Stomach (tissue), 9 donors: ENCODE measurements around the gene CSMD2. TPM values are rescaled to one million over a fixed set of nuclear protein-coding genes. Genes with fewer than 3 reads are reported as not detected.

Experiments
- DNase-seq, 2 donors: peaks; one replicate each; pipeline versions ENCODE4 v3.0.0 to v3.0.0-alpha.2; 2013 to 2019
- H3K27ac ChIP-seq, 5 donors: fragments of 200-600 bp in 4 of 5; sonication (generic) in 4 of 5; one replicate each; pipeline ENCODE4 v1.5.1; 2013 to 2019; ENCODE audit warnings: mild to moderate bottlenecking in 1 of 5, moderate library complexity in 1 of 5
- H3K27me3 ChIP-seq, 3 donors: fragments of 200-600 bp; sonication (generic); one replicate each; pipeline ENCODE4 v1.5.1; 2017 to 2019; ENCODE audit warnings: mixed run types in 1 of 3
- H3K36me3 ChIP-seq, 4 donors: fragments of 200-600 bp; sonication (generic); 1 replicate in 3 of 4; 2 replicates in 1 of 4; pipeline ENCODE4 v1.5.1; 2016 to 2019
- H3K4me1 ChIP-seq, 4 donors: fragments of 200-600 bp; sonication (generic); one replicate each; pipeline ENCODE4 v1.5.1; 2016 to 2019
- H3K4me3 ChIP-seq, 4 donors: fragments of 200-600 bp; sonication (generic) in 3 of 4; one replicate each; pipeline ENCODE4 v1.5.1; 2016 to 2019; ENCODE audit warnings: mild to moderate bottlenecking in 1 of 4
- H3K9me3 ChIP-seq, 4 donors: fragments of 200-600 bp; sonication (generic); one replicate each; pipeline ENCODE4 v1.5.1; 2016 to 2019
- EP300 ChIP-seq: sonication (generic); formaldehyde crosslinking; IDR thresholded peaks from one replicate; pipeline ENCODE4 v1.6.1; 2017; ENCODE audit warnings: antibody characterized with exemption
- POLR2A ChIP-seq, 4 donors: fragments of 450-650 bp; IDR thresholded peaks; one replicate each; pipeline ENCODE4 v1.6.1; 2016; ENCODE audit warnings: antibody characterized with exemption in 4 of 4, control low read depth in 2 of 4, mild to moderate bottlenecking in 1 of 4, moderate library complexity in 1 of 4
- POLR2AphosphoS5 ChIP-seq, 3 donors: sonication (generic); formaldehyde crosslinking; IDR thresholded peaks; one replicate each; pipeline ENCODE4 v1.6.1; 2016; ENCODE audit warnings: antibody characterized with exemption in 3 of 3
- WGBS, 5 donors: extraction: QIAGEN DNeasy Blood & Tissue Kit in 3 of 5; methylation state at CpG; one replicate each; pipeline versions ENCODE4 v1.1.5 to v1.1.7; 2013 to 2018; 5-methylcytosine and 5-hydroxymethylcytosine counted together
- intact Hi-C: fragments of 100-400 bp; cut with DNase I; formaldehyde crosslinking; loops from one replicate; pipeline ENCODE4 v1.15.1; 2023; ENCODE audit warnings: low total_unique reads
- polyA plus RNA-seq, 3 donors: library from polyadenylated mRNA; stranded (reverse); fragments of 200-250 nt; gene quantifications; one replicate each; pipeline ENCODE4 v1.2.3, GENCODE V29; 2013
- total RNA-seq, 5 donors: library from RNA; depleted of rRNA; stranded (reverse); fragments of >200 nt; gene quantifications; one replicate each; pipeline versions ENCODE4 v1.1.0 to v1.2.3, GENCODE V29; 2014 to 2016
- TF ChIP-seq, protein P1 (sequence below), 7 experiments: fragments of 450-650 bp in 4 of 7; fragments of 200-600 bp in 3 of 7; sonication (generic) in 3 of 7; IDR thresholded peaks; one replicate each; pipeline ENCODE4 v1.5.1; 2016 to 2019; ENCODE audit warnings: antibody characterized with exemption in 7 of 7, control low read depth in 2 of 7, mild to moderate bottlenecking in 1 of 7
- donor health status: healthy with polysubstance abuse.
- donor health status: Bipolar disorder and iron deficiency.
- donor health status: healthy.

CSMD2 gene
- total and polyA plus RNA-seq, 8 donors, result 0.10 to 3.5 (median 0.37) TPM; not detected in 1

DNA sequence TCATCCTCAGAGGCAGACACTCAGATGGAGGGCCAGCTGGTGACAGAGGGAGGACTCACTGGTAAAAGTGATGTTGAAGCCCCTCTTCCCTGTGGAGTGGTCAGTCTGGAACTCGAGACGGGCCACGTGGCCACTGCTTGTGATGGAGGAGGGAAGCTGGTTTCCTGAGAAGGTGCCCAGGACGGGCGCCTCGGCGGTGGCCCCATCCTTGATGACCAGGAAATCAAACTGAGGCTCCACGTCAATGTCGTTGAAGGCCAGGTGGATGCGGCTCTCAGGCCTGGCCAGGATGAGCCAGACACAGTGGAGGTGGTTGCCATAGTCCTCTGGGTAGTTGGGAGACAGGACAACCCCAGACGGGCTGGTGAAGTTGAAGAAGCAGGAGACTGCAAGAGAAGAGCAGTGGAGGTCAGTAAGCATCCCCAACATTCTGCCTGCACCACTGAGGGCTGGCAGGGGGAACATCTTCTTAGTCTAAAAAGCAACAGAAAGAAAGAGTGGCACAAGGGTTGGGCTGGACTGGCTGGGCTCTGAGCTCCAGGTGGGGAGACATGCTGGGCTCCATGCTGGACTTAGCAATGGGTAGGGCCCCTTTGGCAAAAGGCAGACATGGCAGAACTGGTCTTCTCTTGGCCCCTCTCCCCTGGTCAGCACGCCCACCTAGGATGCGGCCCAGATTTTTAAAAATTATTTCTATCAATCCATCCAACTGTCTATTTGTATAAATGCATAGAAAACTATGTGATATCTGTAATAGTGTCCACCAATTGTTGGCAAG is 421.6 kb downstream of the CSMD2 start:
- peaks cover 0 to 28% (median 0%) of the 10 kb centered on the region in 3 donors for H3K27me3 ChIP-seq
- TF ChIP-seq POLR2AphosphoS5 (IDR thresholded peaks at IDR 0.05) (no peak), POLR2A (IDR thresholded peaks at IDR 0.05) (no peak), EP300 (no peak)
- TF ChIP-seq, protein P1, sequence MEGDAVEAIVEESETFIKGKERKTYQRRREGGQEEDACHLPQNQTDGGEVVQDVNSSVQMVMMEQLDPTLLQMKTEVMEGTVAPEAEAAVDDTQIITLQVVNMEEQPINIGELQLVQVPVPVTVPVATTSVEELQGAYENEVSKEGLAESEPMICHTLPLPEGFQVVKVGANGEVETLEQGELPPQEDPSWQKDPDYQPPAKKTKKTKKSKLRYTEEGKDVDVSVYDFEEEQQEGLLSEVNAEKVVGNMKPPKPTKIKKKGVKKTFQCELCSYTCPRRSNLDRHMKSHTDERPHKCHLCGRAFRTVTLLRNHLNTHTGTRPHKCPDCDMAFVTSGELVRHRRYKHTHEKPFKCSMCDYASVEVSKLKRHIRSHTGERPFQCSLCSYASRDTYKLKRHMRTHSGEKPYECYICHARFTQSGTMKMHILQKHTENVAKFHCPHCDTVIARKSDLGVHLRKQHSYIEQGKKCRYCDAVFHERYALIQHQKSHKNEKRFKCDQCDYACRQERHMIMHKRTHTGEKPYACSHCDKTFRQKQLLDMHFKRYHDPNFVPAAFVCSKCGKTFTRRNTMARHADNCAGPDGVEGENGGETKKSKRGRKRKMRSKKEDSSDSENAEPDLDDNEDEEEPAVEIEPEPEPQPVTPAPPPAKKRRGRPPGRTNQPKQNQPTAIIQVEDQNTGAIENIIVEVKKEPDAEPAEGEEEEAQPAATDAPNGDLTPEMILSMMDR (IDR thresholded peaks at IDR 0.05), result no peak
- intact Hi-C loops, result no loop called here
- no peaks in the 10 kb centered on the region for H3K9me3 ChIP-seq
- H3K4me1 ChIP-seq, result no peaks in the 10 kb centered on the region
- no peaks in the 10 kb centered on the region for H3K36me3 ChIP-seq
- no peak for DNase-seq
- WGBS, 5 donors, result 87 to 95% (median 90%) methylated on average over 13 of the region's 13 CpGs
- no peak overlapping the region for H3K27ac ChIP-seq
- no peak overlapping the region for H3K4me3 ChIP-seq

DNA sequence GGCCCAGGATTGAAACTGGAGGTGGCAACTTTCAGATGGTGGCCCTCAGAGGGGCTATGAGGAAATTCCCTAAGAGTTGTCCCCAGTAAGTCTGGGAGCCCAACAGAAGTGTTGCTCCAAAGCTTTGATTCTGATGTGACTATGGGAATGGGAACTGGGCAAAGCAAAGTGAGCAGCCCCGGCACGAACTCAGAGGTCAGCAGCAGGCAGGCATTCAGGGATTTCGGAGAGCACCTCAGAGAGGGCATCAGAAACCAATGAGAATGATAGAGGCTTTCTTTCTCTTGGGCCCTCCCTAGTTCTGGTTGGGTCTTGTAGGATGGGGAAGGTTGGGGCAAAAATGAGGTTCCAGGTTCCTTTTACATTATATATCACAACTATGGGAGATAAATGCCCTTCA is 422.4 kb downstream of the CSMD2 start:
- H3K36me3 ChIP-seq, result no peaks in the 10 kb centered on the region
- H3K9me3 ChIP-seq, result no peaks in the 10 kb centered on the region
- H3K27me3 ChIP-seq, result peaks cover 0 to 34% (median 0%) of the 10 kb centered on the region in 3 donors
- no peak for DNase-seq
- H3K4me3 ChIP-seq, result no peak overlapping the region
- TF ChIP-seq, protein P1 (IDR thresholded peaks at IDR 0.05), result no peak
- no peak for TF ChIP-seq POLR2A (IDR thresholded peaks at IDR 0.05)
- no peak for TF ChIP-seq EP300
- no peak for TF ChIP-seq POLR2AphosphoS5 (IDR thresholded peaks at IDR 0.05)
- intact Hi-C loops, result no loop called here
- H3K27ac ChIP-seq, result no peak overlapping the region
- H3K4me1 ChIP-seq, result no peaks in the 10 kb centered on the region
- WGBS, 5 donors, result 76 to 92% (median 87%) methylated on average over 3 of the region's 3 CpGs

DNA sequence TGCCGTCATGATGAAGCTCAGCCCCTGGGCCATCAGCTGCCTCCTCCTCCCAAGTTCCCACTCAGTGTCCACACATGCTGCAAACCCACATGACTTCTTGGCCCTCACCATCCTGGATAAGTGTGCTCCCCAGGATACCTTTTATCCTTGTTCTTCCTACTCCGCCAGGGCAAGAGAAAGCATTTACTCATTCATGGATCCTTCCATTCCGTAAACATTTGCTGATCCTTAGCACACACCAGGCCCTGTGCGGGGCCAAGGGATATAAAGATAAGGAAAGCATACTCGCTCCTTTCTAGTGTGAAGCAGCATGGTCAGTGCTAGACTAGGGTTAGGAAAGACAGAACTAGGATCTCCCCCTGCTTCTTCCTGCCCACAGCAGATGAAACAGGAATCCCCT is 423.3 kb downstream of the CSMD2 start:
- WGBS, 5 donors, result 42 to 74% (median 50%) methylated on average over 5 of the region's 5 CpGs
- no peaks in the 10 kb centered on the region for H3K9me3 ChIP-seq
- H3K4me3 ChIP-seq, result no peak overlapping the region
- H3K36me3 ChIP-seq, result no peaks in the 10 kb centered on the region
- no peak overlapping the region for H3K27ac ChIP-seq
- intact Hi-C loops, result no loop called here
- no peak for DNase-seq
- H3K4me1 ChIP-seq, result no peaks in the 10 kb centered on the region
- TF ChIP-seq, protein P1 (IDR thresholded peaks at IDR 0.05), result no peak
- TF ChIP-seq POLR2A (IDR thresholded peaks at IDR 0.05), result no peak
- no peak for TF ChIP-seq POLR2AphosphoS5 (IDR thresholded peaks at IDR 0.05)
- TF ChIP-seq EP300, result no peak
- peaks cover 0 to 43% (median 0%) of the 10 kb centered on the region in 3 donors for H3K27me3 ChIP-seq

DNA sequence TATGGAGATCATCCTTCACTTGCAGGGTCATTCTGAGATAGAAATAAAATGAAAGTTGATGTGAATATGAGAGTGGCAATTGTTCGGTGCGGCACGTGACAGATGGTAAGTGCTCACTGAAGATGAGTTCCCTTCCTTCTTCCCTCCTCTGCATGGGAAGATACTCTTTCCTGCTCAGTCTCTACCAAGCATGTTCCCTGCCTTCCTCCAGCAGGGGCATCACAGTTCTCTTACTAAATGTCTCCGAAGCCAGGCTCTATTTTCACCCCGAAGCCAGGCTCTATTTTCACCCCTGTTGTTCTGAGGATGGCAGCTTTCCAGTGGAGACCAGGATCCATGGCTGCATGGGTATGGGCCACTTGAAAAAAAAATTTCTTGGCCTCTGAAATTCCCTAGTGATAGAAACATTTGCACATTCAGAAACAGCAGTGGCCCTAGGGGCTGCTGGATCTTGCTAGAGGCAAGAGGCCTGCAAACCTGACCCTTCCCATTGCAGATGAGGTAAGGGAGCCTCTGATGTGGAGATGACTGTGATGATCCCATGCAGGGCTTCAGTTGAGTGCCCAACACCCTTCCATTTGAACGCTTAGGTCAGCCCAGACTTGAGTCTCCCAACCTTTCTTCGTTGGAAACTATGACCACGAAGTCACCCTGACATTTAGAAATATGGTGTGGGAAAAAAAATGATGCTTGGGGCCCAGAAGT is 424.8 kb downstream of the CSMD2 start:
- TF ChIP-seq EP300 (no peak), POLR2A (IDR thresholded peaks at IDR 0.05) (no peak), POLR2AphosphoS5 (IDR thresholded peaks at IDR 0.05) (no peak)
- TF ChIP-seq, protein P1 (IDR thresholded peaks at IDR 0.05), result no peak
- Histone ChIP-seq H3K4me1 (no peaks in the 10 kb centered on the region), H3K9me3 (no peaks in the 10 kb centered on the region), H3K27ac (no peak overlapping the region), H3K4me3 (no peak overlapping the region), H3K27me3 (peaks cover 0 to 50% (median 5%) of the 10 kb centered on the region in 3 donors), H3K36me3 (no peaks in the 10 kb centered on the region)
- no peak for DNase-seq
- WGBS, 5 donors, result 74 to 82% (median 80%) methylated on average over 8 of the region's 8 CpGs
- intact Hi-C loops, result no loop called here
